T-helper 1 cell treated with Interleukin-12 subunit alpha and Interleukin-12 subunit beta and Interleukin-4 antibody, amounts not matched to agents 30 μg/mL and 1 μg/mL, for 36 hours (primary cell): Measurements from ENCODE around the gene TOPAZ1.
"Not testable (repeated sequence)": the region's sequence is repeated elsewhere in the genome, so short reads cannot be mapped to it uniquely, and the experiment has no call there.

Source experiments
- H3K27ac Mint-ChIP-seq: one replicate; pipeline ENCODE4 v1.8.0; 2021; ENCODE audit warnings: mild to moderate bottlenecking, mixed read lengths
- H3K27me3 Mint-ChIP-seq: one replicate; pipeline ENCODE4 v1.8.0; 2021; ENCODE audit warnings: low read depth, mixed read lengths
- H3K36me3 Mint-ChIP-seq: one replicate; pipeline ENCODE4 v1.8.0; 2021; ENCODE audit warnings: low read depth, mixed read lengths
- H3K4me1 Mint-ChIP-seq: one replicate; pipeline ENCODE4 v1.8.0; 2021; ENCODE audit warnings: low read depth, mixed read lengths
- H3K4me3 Mint-ChIP-seq: one replicate; pipeline ENCODE4 v1.8.0; 2021; ENCODE audit warnings: mild to moderate bottlenecking, moderate library complexity, mixed read lengths
- H3K9me3 Mint-ChIP-seq: one replicate; pipeline ENCODE4 v1.8.0; 2021; ENCODE audit warnings: mixed read lengths

Gene TOPAZ1

GRCh38 chr3:44329946-44330345, 88.3 kb downstream of the TOPAZ1 start:
- H3K27ac Mint-ChIP-seq: no peak overlapping the region
- H3K36me3 Mint-ChIP-seq: no peaks in the 10 kb centered on the region
- peaks cover 28% of the 10 kb centered on the region for H3K27me3 Mint-ChIP-seq
- peaks cover 3% of the 10 kb centered on the region for H3K9me3 Mint-ChIP-seq
- H3K4me3 Mint-ChIP-seq: no peak overlapping the region
- no peaks in the 10 kb centered on the region for H3K4me1 Mint-ChIP-seq

GRCh38 chr3:44330444-44330843, 88.8 kb downstream of the TOPAZ1 start:
- peaks cover 27% of the 10 kb centered on the region for H3K27me3 Mint-ChIP-seq
- peaks cover 3% of the 10 kb centered on the region for H3K9me3 Mint-ChIP-seq
- H3K4me1 Mint-ChIP-seq: no peaks in the 10 kb centered on the region
- H3K36me3 Mint-ChIP-seq: no peaks in the 10 kb centered on the region
- no peak overlapping the region for H3K4me3 Mint-ChIP-seq
- H3K27ac Mint-ChIP-seq: no peak overlapping the region

- peaks cover 5% of the 10 kb centered on the region for H3K4me1 Mint-ChIP-seq
- no peaks in the 10 kb centered on the region for H3K36me3 Mint-ChIP-seq
- no peaks in the 10 kb centered on the region for H3K9me3 Mint-ChIP-seq
- no peak overlapping the region for H3K4me3 Mint-ChIP-seq
- H3K27ac Mint-ChIP-seq: no peak overlapping the region
- H3K27me3 Mint-ChIP-seq: peaks cover 20% of the 10 kb centered on the region
Observed at GRCh38 chr3:44334326-44334725, 92.6 kb downstream of the TOPAZ1 start.

GRCh38 chr3:44337248-44337785, 95.6 kb downstream of the TOPAZ1 start:
- peak overlapping the region; percentile 91 for H3K4me3 Mint-ChIP-seq
- H3K9me3 Mint-ChIP-seq: no peaks in the 10 kb centered on the region
- H3K27ac Mint-ChIP-seq: peak overlapping the region; percentile 91
- H3K27me3 Mint-ChIP-seq: peaks cover 17% of the 10 kb centered on the region
- peaks cover 14% of the 10 kb centered on the region for H3K4me1 Mint-ChIP-seq
- H3K36me3 Mint-ChIP-seq: peaks cover 7% of the 10 kb centered on the region

GRCh38 chr3:44338010-44338827, 96.5 kb downstream of the TOPAZ1 start, which contains the start of gene TCAIM:
Gene TCAIM (plus strand): TSS chr3:44338766. CDS start chr3:44354783, 16,017 bp downstream.
- peak within 1 kb of the TSS; percentile 91 for H3K4me3 Mint-ChIP-seq

GRCh38 chr3:44338828-44339127, 97.1 kb downstream of the TOPAZ1 start:
- Mint-ChIP-seq H3K4me3 (peak overlapping the region; percentile 91), H3K27me3 (peaks cover 9% of the 10 kb centered on the region), H3K36me3 (peaks cover 7% of the 10 kb centered on the region), H3K4me1 (peaks cover 14% of the 10 kb centered on the region), H3K9me3 (no peaks in the 10 kb centered on the region), H3K27ac (peak overlapping the region; percentile 91)

More at GRCh38 chr3:44338010-44338827, 96.5 kb downstream of the TOPAZ1 start, which contains the start of gene TCAIM:
- Mint-ChIP-seq H3K4me1 (peaks cover 14% of the 10 kb centered on the region), H3K36me3 (peaks cover 7% of the 10 kb centered on the region), H3K27ac (peak within 1 kb of the TSS; percentile 91), H3K27me3 (peaks cover 14% of the 10 kb centered on the region), H3K9me3 (no peaks in the 10 kb centered on the region)

- Mint-ChIP-seq H3K9me3 (no peaks in the 10 kb centered on the region), H3K4me3 (peak overlapping the region; percentile 91), H3K4me1 (peaks cover 14% of the 10 kb centered on the region), H3K36me3 (peaks cover 7% of the 10 kb centered on the region), H3K27ac (peak overlapping the region; percentile 91), H3K27me3 (peaks cover 6% of the 10 kb centered on the region)
Observed at GRCh38 chr3:44339181-44340057, 97.7 kb downstream of the TOPAZ1 start.

- Mint-ChIP-seq H3K27ac (peak overlapping the region; percentile 80), H3K36me3 (peaks cover 7% of the 10 kb centered on the region), H3K9me3 (no peaks in the 10 kb centered on the region), H3K4me1 (peaks cover 14% of the 10 kb centered on the region), H3K4me3 (peak overlapping the region; percentile 84), H3K27me3 (peaks cover under 1% of the 10 kb centered on the region)
Observed at GRCh38 chr3:44340058-44340395, 98.3 kb downstream of the TOPAZ1 start.

DNA sequence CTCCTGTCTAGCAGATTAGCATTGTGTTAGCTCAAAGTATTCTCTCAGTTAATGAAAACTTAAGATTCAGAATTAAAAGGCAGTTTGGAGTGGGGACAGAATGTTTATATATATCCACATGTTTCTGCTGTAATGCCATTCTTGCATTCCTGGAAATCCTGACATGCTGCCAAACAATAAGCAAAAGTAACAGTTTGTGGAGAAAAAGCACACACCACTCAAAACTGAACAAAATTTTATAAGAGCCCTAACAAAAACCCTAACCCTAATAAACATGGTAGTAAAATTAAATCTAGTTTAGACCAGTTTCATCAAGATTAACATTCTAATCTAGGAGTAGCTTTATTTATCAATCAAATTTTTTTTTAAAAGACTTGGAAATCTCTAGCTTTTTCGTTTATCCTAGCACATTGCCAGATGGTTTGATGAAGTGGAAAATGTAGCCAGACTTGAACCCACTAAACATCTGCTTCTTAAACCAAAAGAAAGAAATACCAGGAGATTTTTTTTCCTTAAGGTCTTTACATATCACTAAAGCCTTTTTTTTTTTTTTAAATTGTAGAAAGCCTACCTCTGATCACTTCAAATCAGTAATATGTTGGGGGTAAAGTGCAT, 100.6 kb downstream of the TOPAZ1 start:
- Mint-ChIP-seq H3K4me3 (no peak overlapping the region), H3K27ac (no peak overlapping the region), H3K27me3 (no peaks in the 10 kb centered on the region), H3K36me3 (peaks cover 7% of the 10 kb centered on the region), H3K4me1 (peaks cover 13% of the 10 kb centered on the region), H3K9me3 (no peaks in the 10 kb centered on the region)

DNA sequence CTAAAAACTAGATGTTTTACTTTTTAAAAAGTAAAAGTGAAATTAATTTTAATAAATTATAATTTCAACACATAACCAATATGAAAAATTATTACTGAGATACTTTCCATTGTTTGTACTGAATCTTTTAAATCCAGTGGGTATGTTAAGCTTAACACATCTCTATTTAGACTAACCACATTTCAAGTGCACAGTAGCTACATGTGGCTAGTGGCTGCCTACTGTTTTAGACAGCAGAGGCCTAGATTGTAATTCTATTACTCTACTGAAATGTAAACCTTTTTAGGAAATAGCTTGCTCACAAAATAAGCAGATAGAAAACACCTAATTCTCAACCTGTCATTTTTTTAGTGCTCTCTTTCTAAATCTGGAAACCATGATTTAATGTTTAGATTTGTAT, 101.7 kb downstream of the TOPAZ1 start:
- no peaks in the 10 kb centered on the region for H3K9me3 Mint-ChIP-seq
- no peaks in the 10 kb centered on the region for H3K27me3 Mint-ChIP-seq
- H3K4me3 Mint-ChIP-seq: no peak overlapping the region
- peaks cover 7% of the 10 kb centered on the region for H3K36me3 Mint-ChIP-seq
- peaks cover 9% of the 10 kb centered on the region for H3K4me1 Mint-ChIP-seq
- H3K27ac Mint-ChIP-seq: no peak overlapping the region

- H3K4me1 Mint-ChIP-seq, H3K27ac Mint-ChIP-seq, H3K27me3 Mint-ChIP-seq: not testable (repeated sequence)
Observed at GRCh38 chr3:44346590-44346989, 104.9 kb downstream of the TOPAZ1 start.

GRCh38 chr3:44348993-44349392, 107.3 kb downstream of the TOPAZ1 start:
- Mint-ChIP-seq H3K4me1 (no peaks in the 10 kb centered on the region), H3K36me3 (peaks cover 6% of the 10 kb centered on the region), H3K9me3 (no peaks in the 10 kb centered on the region), H3K27me3 (no peaks in the 10 kb centered on the region), H3K27ac (no peak overlapping the region), H3K4me3 (no peak overlapping the region)

More at GRCh38 chr3:44346590-44346989, 104.9 kb downstream of the TOPAZ1 start:
- not testable (repeated sequence) for H3K9me3 Mint-ChIP-seq, H3K36me3 Mint-ChIP-seq, H3K4me3 Mint-ChIP-seq

DNA sequence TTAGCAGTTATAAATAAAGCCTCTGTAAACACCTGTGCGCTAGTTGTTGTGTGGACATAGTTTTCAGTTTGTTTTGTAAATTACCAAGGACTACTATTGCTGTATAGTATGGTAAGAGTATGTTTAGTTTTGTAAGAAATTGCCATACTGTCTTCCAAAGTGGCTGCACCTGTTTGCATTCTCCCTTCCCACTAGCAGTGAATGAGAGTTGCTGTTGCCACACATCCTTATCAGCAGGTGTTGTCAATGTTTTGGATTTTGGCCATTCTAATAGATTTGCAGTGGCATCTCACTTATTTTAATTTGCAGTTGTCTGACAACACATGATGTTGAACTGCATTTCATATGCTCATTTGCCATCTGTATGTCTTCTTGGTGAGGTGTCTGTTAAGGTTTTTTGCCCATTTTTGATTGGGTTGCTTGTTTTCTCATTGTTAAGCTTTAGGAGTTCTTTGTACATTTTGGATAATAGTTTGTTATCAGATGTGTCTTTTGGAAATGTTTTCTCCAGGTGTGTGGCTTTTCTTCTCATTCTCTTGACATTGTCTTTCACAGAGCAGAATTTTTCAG, 111.8 kb downstream of the TOPAZ1 start:
- Mint-ChIP-seq H3K36me3 (peaks cover 10% of the 10 kb centered on the region), H3K9me3 (no peaks in the 10 kb centered on the region), H3K27me3 (no peaks in the 10 kb centered on the region), H3K27ac (no peak overlapping the region), H3K4me1 (no peaks in the 10 kb centered on the region), H3K4me3 (no peak overlapping the region)

GRCh38 chr3:44355362-44356033, 113.8 kb downstream of the TOPAZ1 start:
- Mint-ChIP-seq H3K36me3 (peaks cover 12% of the 10 kb centered on the region), H3K27ac (no peak overlapping the region), H3K27me3 (no peaks in the 10 kb centered on the region), H3K4me1 (no peaks in the 10 kb centered on the region), H3K9me3 (no peaks in the 10 kb centered on the region), H3K4me3 (no peak overlapping the region)
